Measurements from ENCODE around the gene RHBDF2. TPM values are rescaled to one million over a fixed set of nuclear protein-coding genes. Genes with fewer than 3 reads are reported as not detected.

RHBDF2 gene
- total RNA-seq, 2 experiments from 2014 or later = 51.4 to 52.1 TPM

DNA sequence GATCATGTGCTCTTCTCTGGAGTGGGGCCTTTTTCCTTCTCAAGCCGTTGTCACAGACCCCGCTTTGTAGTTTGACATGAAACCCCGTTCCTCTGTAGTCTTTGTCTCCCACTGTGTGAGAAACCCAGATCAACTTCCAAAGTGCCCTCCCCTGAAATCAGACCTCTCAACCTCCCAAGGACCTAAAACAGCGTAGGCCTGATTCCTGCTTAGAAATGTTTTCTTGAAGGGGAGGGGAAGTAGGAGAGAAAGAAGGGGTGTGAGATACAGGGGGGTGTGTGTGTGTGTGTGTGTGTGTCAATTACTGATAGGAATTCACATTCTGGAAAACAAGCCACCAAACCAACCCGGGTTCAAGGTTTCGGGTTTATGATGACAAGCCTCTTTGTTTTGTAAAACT, 49.7 kb downstream of the RHBDF2 start:
- Mint-ChIP-seq H3K9me3 (ENCODE audit: insufficient read depth) (no peaks in the 10 kb centered on the region), H3K4me1 (ENCODE audit: low read depth) (peaks cover 50% of the 10 kb centered on the region), H3K4me3 (peak overlapping the region; percentile 91), H3K27ac (peak overlapping the region; percentile 18), H3K36me3 (ENCODE audit: low read depth) (peaks cover 6% of the 10 kb centered on the region), H3K27me3 (ENCODE audit: low read depth) (peaks cover 3% of the 10 kb centered on the region)
- CTCF ChIA-PET = interaction anchor here (0.6 to 4.1 kb wide), 10 partner anchors 24 to 1756 kb away, joined by 3 to 17 read pairs (median 4); partner anchors contain the start of gene SPHK1
- no peak for DNase-seq
- POLR2A ChIA-PET = interaction anchor here (0.7 to 1.4 kb wide), 2 partner anchors 23 to 51 kb away, joined by 3 to 4 read pairs; no protein-coding TSS in a partner anchor
- ATAC-seq = no peak

DNA sequence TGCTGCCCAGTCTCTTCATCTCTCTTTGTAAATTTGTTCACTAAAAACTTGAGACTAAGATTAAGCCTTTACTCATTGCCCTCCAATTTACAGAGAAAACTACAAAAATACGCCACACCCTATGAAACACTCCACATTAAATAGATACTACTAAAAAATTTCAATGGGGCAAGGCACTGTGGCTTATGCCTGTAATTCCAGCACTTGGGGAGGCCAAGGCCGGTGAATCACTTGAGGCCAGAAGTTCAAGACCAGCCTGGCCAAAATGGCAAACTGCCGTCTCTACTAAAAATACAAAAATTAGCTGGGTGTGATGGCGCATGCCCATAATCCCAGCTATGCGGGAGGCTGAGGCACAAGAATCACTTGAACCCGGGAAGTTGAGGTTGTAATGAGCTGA, 52.1 kb downstream of the RHBDF2 start:
- H3K27me3 Mint-ChIP-seq (ENCODE audit: low read depth) = no peaks in the 10 kb centered on the region
- ChIA-PET POLR2A (no interaction called here), CTCF (interaction anchor here (0.8 to 2.1 kb wide), 7 partner anchors 8 to 74 kb away, joined by 3 to 7 read pairs (median 4); no protein-coding TSS in a partner anchor)
- H3K9me3 Mint-ChIP-seq (ENCODE audit: insufficient read depth) = no peaks in the 10 kb centered on the region
- H3K4me3 Mint-ChIP-seq = no peak overlapping the region
- H3K27ac Mint-ChIP-seq = no peak overlapping the region
- H3K4me1 Mint-ChIP-seq (ENCODE audit: low read depth) = peaks cover 64% of the 10 kb centered on the region
- no peak for ATAC-seq
- no peak for DNase-seq
- H3K36me3 Mint-ChIP-seq (ENCODE audit: low read depth) = peaks cover 6% of the 10 kb centered on the region

DNA sequence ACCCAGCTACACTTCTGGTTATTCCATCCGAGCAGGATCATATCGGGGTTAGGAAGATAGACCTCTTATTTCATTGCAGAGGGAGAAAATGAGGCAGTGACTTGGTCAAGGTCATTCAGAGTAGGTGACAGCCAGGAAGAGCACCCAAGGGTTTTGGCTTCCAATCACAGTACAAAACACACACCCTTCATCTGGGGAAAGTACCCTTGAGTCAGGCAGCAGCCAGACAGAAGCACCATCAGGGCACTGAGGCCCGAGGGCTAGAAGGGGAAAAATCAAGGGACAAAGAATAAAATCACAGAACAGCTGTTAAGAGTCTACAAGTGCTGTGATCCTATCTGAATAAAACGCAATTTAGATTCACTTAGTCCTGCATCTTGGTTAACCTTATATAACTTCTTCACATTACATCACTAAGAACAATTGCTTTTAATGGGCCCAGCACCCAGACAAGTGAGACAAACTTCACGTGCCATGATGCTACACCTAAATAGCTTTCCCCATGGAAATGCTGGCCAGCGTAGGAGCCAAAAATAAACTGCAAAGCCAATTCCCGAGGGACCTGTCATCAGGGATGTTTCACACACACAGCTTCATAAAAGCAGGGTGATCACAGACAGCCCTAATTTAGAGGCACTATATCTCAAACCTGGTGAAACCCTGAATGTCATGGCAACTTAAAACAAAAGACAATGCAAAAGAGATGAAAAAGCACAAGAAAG, 53.1 kb downstream of the RHBDF2 start:
- DNase-seq = no peak
- Mint-ChIP-seq H3K9me3 (ENCODE audit: insufficient read depth) (no peaks in the 10 kb centered on the region), H3K4me1 (ENCODE audit: low read depth) (peaks cover 66% of the 10 kb centered on the region), H3K36me3 (ENCODE audit: low read depth) (peaks cover 6% of the 10 kb centered on the region), H3K27ac (no peak overlapping the region), H3K4me3 (no peak overlapping the region), H3K27me3 (ENCODE audit: low read depth) (no peaks in the 10 kb centered on the region)
- ATAC-seq = no peak
- ChIA-PET CTCF (interaction anchor here (0.7 to 2.1 kb wide), 6 partner anchors 19 to 63 kb away, joined by 3 to 7 read pairs (median 4); partner anchors contain the start of gene AANAT), POLR2A (no interaction called here)

DNA sequence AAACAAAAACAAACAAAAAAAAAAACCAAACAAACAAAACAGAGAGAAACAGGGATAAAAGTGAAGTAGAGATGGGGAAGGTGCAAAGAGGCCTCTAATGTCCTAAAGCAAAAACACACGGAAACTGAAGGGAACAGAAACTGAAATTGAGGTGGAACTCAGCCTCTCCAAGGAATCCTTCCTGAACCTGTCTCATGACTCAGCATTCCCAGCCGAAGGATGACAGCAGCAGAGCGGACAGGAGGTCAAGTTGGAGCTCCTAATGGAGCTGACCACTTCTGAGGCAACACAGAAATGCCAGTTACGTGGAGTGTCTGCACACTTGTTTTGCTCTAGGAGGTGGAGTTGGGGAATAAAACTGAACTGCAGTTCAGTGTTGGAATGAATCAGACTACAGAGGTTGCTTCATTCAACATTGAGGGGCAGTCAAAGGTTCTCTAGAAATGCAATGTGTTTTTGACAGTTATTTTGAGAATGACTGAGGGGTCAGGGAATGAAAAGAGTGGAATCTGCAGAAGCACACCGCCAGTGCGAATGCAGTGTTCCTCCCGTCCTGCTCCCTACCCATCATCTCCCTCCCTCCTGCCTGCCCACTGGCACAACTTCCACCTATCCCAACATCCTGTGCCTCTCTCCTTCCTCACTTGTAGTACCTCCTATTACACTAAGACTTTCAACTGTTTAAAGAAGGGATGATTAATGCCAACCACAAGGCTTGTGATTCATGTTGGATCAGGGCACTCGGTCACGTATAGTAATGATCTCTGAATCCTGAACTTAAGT, 54.6 kb downstream of the RHBDF2 start:
- POLR2A ChIA-PET = no interaction called here
- H3K4me3 Mint-ChIP-seq = no peak overlapping the region
- H3K4me1 Mint-ChIP-seq (ENCODE audit: low read depth) = peaks cover 74% of the 10 kb centered on the region
- no peaks in the 10 kb centered on the region for H3K9me3 Mint-ChIP-seq (ENCODE audit: insufficient read depth)
- DNase-seq (no peak), ATAC-seq (no peak)
- H3K36me3 Mint-ChIP-seq (ENCODE audit: low read depth) = peaks cover 12% of the 10 kb centered on the region
- CTCF ChIA-PET = interaction anchor here (1.7 kb wide), 1 partner anchor 12 kb away, joined by 7 read pairs; no protein-coding TSS in a partner anchor
- no peaks in the 10 kb centered on the region for H3K27me3 Mint-ChIP-seq (ENCODE audit: low read depth)
- H3K27ac Mint-ChIP-seq = no peak overlapping the region

DNA sequence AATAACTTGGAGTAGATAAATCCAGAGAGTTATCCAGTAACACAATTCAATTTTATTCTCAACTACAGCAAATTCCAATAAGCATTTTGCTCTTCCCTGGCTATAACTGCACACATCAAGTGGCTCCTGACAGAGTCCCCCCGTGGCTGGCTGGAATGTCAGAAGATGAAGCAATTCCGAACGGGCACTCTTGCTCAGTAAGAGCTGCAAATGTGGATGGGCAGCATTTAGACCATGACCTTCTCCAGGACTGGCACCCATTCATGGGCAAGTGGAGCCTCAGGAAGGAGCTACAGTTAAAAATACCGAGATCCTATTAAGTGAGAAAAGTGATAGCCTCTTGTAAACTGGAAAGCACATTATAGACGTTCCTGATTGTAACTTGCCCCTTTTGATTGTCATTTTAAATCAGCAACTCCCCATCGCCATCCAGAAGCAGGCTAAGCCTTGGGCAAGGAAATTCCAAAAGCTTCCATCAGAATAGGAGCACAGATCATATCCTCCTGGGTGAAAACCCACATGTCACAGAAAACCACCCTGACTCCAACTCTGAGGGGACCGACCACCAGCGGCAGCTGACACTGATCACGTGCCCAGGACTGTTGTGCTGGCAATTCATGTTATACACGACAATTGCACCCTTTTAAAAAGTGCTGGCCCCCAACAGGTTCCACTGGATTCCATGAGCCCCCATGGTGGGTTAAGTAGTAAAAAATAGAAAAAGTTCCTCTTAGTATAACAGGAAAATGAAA, 55.4 kb downstream of the RHBDF2 start:
- DNase-seq (no peak), ATAC-seq (no peak)
- POLR2A ChIA-PET = no interaction called here
- H3K4me1 Mint-ChIP-seq (ENCODE audit: low read depth) = peaks cover 71% of the 10 kb centered on the region
- CTCF ChIA-PET = interaction anchor here (0.9 to 1.7 kb wide), 4 partner anchors 8 to 166 kb away, joined by 3 to 7 read pairs (median 4); no protein-coding TSS in a partner anchor
- H3K36me3 Mint-ChIP-seq (ENCODE audit: low read depth) = peaks cover 9% of the 10 kb centered on the region
- no peak overlapping the region for H3K4me3 Mint-ChIP-seq
- no peak overlapping the region for H3K27ac Mint-ChIP-seq
- H3K27me3 Mint-ChIP-seq (ENCODE audit: low read depth) = no peaks in the 10 kb centered on the region
- no peaks in the 10 kb centered on the region for H3K9me3 Mint-ChIP-seq (ENCODE audit: insufficient read depth)

DNA sequence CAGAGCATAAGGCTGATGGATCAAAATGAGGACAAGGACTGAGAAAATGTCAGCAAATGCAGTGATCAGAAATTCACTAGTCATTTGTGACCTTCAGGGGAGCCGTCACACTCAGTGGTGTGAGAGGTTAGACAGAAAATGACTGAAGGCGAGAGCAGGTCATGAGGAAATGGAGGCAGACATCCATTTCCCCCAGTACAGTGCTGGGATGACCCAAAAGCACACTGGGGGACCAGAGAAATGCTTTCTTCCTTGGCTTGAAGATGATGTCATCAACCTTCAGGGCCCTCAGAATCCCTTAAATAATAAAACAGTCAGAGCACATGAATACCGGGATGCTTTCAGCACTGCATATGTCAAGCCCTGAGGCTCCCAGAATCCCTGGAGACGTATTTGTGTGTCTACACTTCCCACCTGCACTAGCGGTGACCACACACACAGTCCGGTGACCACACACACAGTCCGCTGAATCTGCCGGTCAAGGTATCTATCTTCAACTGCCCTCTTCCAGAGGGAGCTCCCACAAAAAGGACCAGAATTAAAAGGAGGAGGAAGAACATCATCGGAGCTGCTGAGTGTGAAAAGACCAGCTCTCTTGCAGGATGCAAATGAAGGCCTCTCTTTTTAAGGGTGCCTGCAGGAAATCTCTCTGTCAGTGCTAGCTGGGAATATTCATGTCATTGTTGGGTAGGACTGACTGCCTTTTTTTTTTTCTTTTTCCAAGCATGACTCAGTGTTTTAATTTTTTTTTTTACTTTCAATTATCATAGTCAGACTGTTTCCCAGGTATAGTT, 56.5 kb downstream of the RHBDF2 start:
- peaks cover 66% of the 10 kb centered on the region for H3K4me1 Mint-ChIP-seq (ENCODE audit: low read depth)
- no peak overlapping the region for H3K27ac Mint-ChIP-seq
- H3K27me3 Mint-ChIP-seq (ENCODE audit: low read depth) = no peaks in the 10 kb centered on the region
- no peak overlapping the region for H3K4me3 Mint-ChIP-seq
- CTCF ChIA-PET = interaction anchor here (0.9 to 1.7 kb wide), 5 partner anchors 9 to 165 kb away, joined by 3 to 7 read pairs (median 4); no protein-coding TSS in a partner anchor
- POLR2A ChIA-PET = interaction anchor here (0.6 kb wide), 1 partner anchor 9 kb away, joined by 4 read pairs; no protein-coding TSS in a partner anchor
- H3K36me3 Mint-ChIP-seq (ENCODE audit: low read depth) = peaks cover 6% of the 10 kb centered on the region
- H3K9me3 Mint-ChIP-seq (ENCODE audit: insufficient read depth) = no peaks in the 10 kb centered on the region
- no peak for DNase-seq
- ATAC-seq = no peak

DNA sequence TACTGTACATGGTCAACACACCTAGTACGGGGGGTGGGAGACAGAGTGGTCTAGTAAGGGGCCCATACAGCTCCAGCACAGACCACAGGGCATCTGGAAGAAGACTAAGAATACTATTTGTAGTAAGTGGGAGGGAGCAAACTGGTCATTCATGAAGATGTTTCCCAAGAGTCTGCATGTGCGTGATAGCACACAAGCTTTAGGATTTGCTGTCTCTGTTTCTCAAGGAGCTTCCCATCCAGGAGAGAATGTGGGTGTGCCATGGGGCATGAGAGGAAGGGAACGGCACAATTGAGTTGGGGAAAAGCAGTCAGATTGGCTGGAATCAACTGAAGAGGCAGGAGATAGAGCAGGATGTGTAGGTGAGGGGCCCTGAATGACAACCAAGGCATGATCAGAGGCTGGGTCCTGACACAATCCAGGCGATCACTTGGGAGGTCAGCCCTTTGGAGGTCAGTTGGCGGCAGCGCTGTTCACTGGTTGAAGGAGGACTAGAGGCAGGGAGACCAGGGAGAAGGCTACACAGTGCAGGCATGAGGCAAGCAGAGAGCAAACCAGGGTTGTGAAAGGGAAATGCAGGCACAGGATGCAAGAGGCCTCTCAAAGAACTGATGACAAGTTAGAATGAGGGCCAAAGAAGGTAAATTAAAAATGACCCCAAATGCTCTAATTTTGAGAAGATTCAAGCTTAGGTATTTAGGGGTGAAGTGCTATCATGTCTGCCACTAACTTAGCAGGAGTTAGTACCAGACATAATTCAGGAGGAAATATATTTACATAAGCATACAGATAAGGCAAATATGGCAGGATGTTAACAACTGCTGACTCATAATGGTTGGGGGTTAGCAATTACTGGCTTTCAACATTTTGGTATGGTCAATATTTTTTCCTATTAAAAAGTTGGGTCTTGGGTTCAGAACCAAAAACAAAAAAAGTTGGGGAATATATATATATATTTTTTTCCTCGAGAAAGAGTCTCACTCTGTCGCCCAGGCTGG, 58.6 kb downstream of the RHBDF2 start:
- Mint-ChIP-seq H3K27ac (peak overlapping the region; percentile 84), H3K36me3 (ENCODE audit: low read depth) (peaks cover 6% of the 10 kb centered on the region), H3K27me3 (ENCODE audit: low read depth) (no peaks in the 10 kb centered on the region), H3K4me3 (no peak overlapping the region), H3K4me1 (ENCODE audit: low read depth) (peaks cover 53% of the 10 kb centered on the region), H3K9me3 (ENCODE audit: insufficient read depth) (no peaks in the 10 kb centered on the region)
- DNase-seq (no peak), ATAC-seq (peak; percentile 33)
- POLR2A ChIA-PET = interaction anchor here (0.6 to 0.8 kb wide), 2 partner anchors 28 to 61 kb away, joined by 3 read pairs; no protein-coding TSS in a partner anchor
- CTCF ChIA-PET = interaction anchor here (1.0 to 2.3 kb wide), 4 partner anchors 34 to 57 kb away, joined by 3 to 7 read pairs (median 4); no protein-coding TSS in a partner anchor

DNA sequence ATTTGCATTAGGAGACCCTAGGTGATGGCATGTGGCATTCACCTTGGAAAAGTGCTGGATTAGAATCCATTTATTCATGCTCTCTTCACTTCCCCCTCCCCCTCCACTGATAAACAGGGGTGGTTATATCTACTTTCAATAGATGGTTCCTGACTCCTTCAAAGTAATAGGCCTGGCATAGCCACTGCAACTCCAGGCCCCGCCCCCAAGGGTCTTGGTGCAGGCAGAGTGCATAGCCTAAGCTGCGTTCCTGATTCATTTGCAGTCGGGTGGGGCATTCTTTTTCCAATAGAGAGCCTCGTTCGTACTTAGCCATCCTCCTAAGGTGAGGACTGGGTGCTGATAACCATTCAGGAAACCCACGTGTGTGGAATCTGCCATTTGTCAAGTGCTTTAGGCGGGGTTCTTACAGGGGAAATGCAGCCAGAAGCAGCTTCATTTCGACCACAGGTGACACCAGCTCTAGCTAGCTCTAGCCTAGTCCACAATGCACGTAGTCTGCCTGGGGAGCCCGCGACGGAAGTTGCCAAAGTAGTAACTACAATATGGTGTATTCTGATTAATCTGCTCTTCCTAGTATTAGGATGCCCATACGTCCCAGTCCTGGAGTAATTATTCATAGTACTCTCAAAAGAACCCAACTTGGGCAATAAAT, 59.4 kb downstream of the RHBDF2 start:
- CTCF ChIA-PET = interaction anchor here (1.0 to 2.3 kb wide), 3 partner anchors 35 to 56 kb away, joined by 3 to 7 read pairs (median 4); no protein-coding TSS in a partner anchor
- no peaks in the 10 kb centered on the region for H3K27me3 Mint-ChIP-seq (ENCODE audit: low read depth)
- POLR2A ChIA-PET = interaction anchor here (0.8 kb wide), 1 partner anchor 27 kb away, joined by 3 read pairs; no protein-coding TSS in a partner anchor

DNA sequence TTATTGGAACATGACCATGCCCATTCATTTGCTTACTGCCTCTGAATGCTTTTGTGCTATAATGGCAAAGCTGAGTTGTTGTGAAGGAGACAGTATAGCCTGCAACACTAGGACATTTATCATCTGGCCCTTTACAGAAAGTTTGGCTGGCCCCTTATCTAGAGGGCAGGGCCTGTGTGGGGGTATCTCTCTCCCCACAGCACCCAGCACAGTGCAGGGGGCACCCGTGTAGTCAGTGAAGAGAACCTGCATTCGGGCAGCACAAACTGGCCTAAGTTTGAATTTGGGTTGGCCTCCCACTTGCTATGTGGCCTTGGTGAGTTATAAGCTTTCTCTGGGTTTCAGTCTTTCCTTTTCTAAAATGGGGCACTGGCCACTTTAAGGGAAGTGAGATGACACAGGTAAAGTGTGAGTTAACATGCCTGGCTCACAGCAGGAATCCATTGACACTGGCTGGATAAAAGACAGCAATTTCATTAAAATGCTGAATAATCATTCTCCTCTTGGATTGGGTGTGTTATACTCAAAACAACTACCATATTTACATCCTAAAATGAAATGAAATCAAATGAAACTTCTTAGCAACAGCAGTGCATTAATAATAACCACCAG, 60.4 kb downstream of the RHBDF2 start:
- CTCF ChIA-PET = interaction anchor here (1.0 kb wide), 1 partner anchor 9 kb away, joined by 4 read pairs; no protein-coding TSS in a partner anchor
- H3K27me3 Mint-ChIP-seq (ENCODE audit: low read depth) = no peaks in the 10 kb centered on the region
- no peak for DNase-seq

More for the DNA sequence above, 59.4 kb downstream of the RHBDF2 start:
- DNase-seq (no peak), ATAC-seq (no peak)
- no peak overlapping the region for H3K27ac Mint-ChIP-seq
- peaks cover 44% of the 10 kb centered on the region for H3K4me1 Mint-ChIP-seq (ENCODE audit: low read depth)
- H3K9me3 Mint-ChIP-seq (ENCODE audit: insufficient read depth) = no peaks in the 10 kb centered on the region
- peaks cover 6% of the 10 kb centered on the region for H3K36me3 Mint-ChIP-seq (ENCODE audit: low read depth)
- H3K4me3 Mint-ChIP-seq = no peak overlapping the region

More for the DNA sequence above, 60.4 kb downstream of the RHBDF2 start:
- no peak overlapping the region for H3K27ac Mint-ChIP-seq
- no peak for ATAC-seq
- no peaks in the 10 kb centered on the region for H3K9me3 Mint-ChIP-seq (ENCODE audit: insufficient read depth)
- peaks cover 42% of the 10 kb centered on the region for H3K4me1 Mint-ChIP-seq (ENCODE audit: low read depth)
- H3K36me3 Mint-ChIP-seq (ENCODE audit: low read depth) = peaks cover 6% of the 10 kb centered on the region
- H3K4me3 Mint-ChIP-seq = no peak overlapping the region
- POLR2A ChIA-PET = no interaction called here
